B cell (primary cell): Measurements from ENCODE around the gene KAZN. TPM values are rescaled to one million over a fixed set of nuclear protein-coding genes. Genes with fewer than 3 reads are reported as not detected.

Experiments used
- ATAC-seq: fragments of 200-7000 bp; cut with Tn5 transposase; one replicate; pipeline ENCODE4 v1.10.0; 2021; ENCODE audit warnings: low read depth, mild to moderate bottlenecking, moderate number of reproducible peaks, moderate library complexity
- CTCF ChIA-PET: fragments of 350-600 bp; sonication (Branson Sonifier 250); formaldehyde crosslinking; loops from one replicate; lab custom pipeline; 2021; ENCODE audit warnings: antibody characterized with exemption, inconsistent platforms; lab: Charles Lee
- POLR2A ChIA-PET: fragments of 350-600 bp; sonication (Branson Sonifier 250); formaldehyde crosslinking; loops from one replicate; lab custom pipeline; 2021; ENCODE audit warnings: antibody characterized with exemption; lab: Charles Lee
- DNase-seq: peaks from one replicate; pipeline ENCODE4 v3.0.0; 2013
- H2AFZ ChIP-seq: 2 replicates; pipeline ENCODE4 v1.6.1; 2012; ENCODE audit warnings: mild to moderate bottlenecking, low read depth, low read length; ENCODE audit not compliant: insufficient read depth, poor library complexity, severe bottlenecking
- H3K27ac ChIP-seq, 2 donors: 1 replicate in 1 of 2; 2 replicates in 1 of 2; pipeline ENCODE4 v1.5.1; 2012 to 2013; ENCODE audit warnings: low read length in 2 of 2, mild to moderate bottlenecking in 2 of 2, moderate library complexity in 1 of 2
- H3K27me3 ChIP-seq, 4 experiments: fragments of 200-600 bp in 1 of 4; sonication (generic) in 1 of 4; replicated peaks in 1 of 4; 1 replicate in 2 of 4; 2 replicates in 2 of 4; pipeline versions ENCODE4 v1.6.1 to v1.7.0; 2013 to 2016; ENCODE audit warnings: low read length in 3 of 4, mild to moderate bottlenecking in 2 of 4, mixed read lengths in 1 of 4, moderate library complexity in 1 of 4; ENCODE audit not compliant: insufficient read depth in 4 of 4, control insufficient read depth in 3 of 4; ENCODE audit errors: control extremely low read depth in 1 of 4
- H3K36me3 ChIP-seq, 2 experiments: replicated peaks in 1 of 2; 1 replicate in 1 of 2; 2 replicates in 1 of 2; pipeline versions ENCODE4 v1.6.1 to v1.7.1; 2013; ENCODE audit warnings: low read length in 1 of 2; ENCODE audit not compliant: insufficient read depth in 2 of 2, control insufficient read depth in 1 of 2; ENCODE audit errors: control extremely low read depth in 1 of 2, extremely low read depth in 1 of 2
- H3K4me1 ChIP-seq, 2 donors: fragments of 200-600 bp in 1 of 2; sonication (generic) in 1 of 2; 1 replicate in 1 of 2; 2 replicates in 1 of 2; pipeline versions ENCODE4 v1.5.1 to v1.6.1; 2013 to 2017; ENCODE audit warnings: low read length in 2 of 2; ENCODE audit not compliant: control insufficient read depth in 2 of 2, insufficient read depth in 2 of 2
- H3K4me2 ChIP-seq: replicated peaks from 2 replicates; pipeline ENCODE3; 2012; ENCODE audit warnings: mild to moderate bottlenecking, low read depth, low read length; ENCODE audit not compliant: poor library complexity, severe bottlenecking
- H3K4me3 ChIP-seq, 5 experiments: fragments of 200-600 bp in 1 of 5; sonication (generic) in 1 of 5; 1 replicate in 3 of 5; 2 replicates in 2 of 5; pipeline versions ENCODE4 v1.5.1 to v1.7.0; 2011 to 2016; ENCODE audit warnings: low read length in 4 of 5, mild to moderate bottlenecking in 4 of 5, low read depth in 2 of 5, control low read depth in 1 of 5, moderate library complexity in 1 of 5; ENCODE audit not compliant: insufficient read depth in 1 of 5; ENCODE audit errors: control extremely low read depth in 1 of 5, extremely low read depth in 1 of 5
- H3K79me2 ChIP-seq: fragments of 200-600 bp; sonication (generic); one replicate; pipeline ENCODE4 v1.6.0; 2016; ENCODE audit warnings: low read length; ENCODE audit not compliant: control insufficient read depth, insufficient read depth
- H3K9ac ChIP-seq: fragments of 200-600 bp; sonication (generic); 2 replicates; pipeline ENCODE4 v1.6.1; 2017; ENCODE audit warnings: mild to moderate bottlenecking, low read length, moderate library complexity
- H3K9me3 ChIP-seq, 3 donors: one replicate each; pipeline versions ENCODE4 v1.6.1 to v1.7.1; 2013; ENCODE audit warnings: low read length in 2 of 3; ENCODE audit not compliant: control insufficient read depth in 2 of 3, insufficient read depth in 1 of 3; ENCODE audit errors: control extremely low read depth in 1 of 3
- H4K20me1 ChIP-seq: 2 replicates; pipeline ENCODE4 v1.6.0; 2012; ENCODE audit warnings: mild to moderate bottlenecking, low read length; ENCODE audit not compliant: insufficient read depth, control insufficient read depth, poor library complexity, severe bottlenecking
- H3K27ac Mint-ChIP-seq: one replicate; pipeline ENCODE4 v1.8.0; 2021; ENCODE audit warnings: mixed read lengths
- H3K27me3 Mint-ChIP-seq: one replicate; pipeline ENCODE4 v1.8.0; 2021; ENCODE audit warnings: mixed read lengths
- H3K4me1 Mint-ChIP-seq: one replicate; pipeline ENCODE4 v1.8.0; 2021; ENCODE audit warnings: mixed read lengths
- H3K4me3 Mint-ChIP-seq: one replicate; pipeline ENCODE4 v1.8.0; 2021; ENCODE audit warnings: mixed read lengths
- H3K9me3 Mint-ChIP-seq: one replicate; pipeline ENCODE4 v1.8.0; 2022; ENCODE audit warnings: mixed read lengths; ENCODE audit not compliant: insufficient read depth
- EZH2 ChIP-seq: IDR thresholded peaks from 2 replicates; pipeline ENCODE4 v1.6.1; 2012; ENCODE audit warnings: borderline replicate concordance, low read depth, mild to moderate bottlenecking, moderate library complexity, low read length; ENCODE audit not compliant: insufficient read depth, poor library complexity, severe bottlenecking
- WGBS: methylation state at CpG from one replicate; pipeline ENCODE4 v1.1.5; 2013; ENCODE audit warnings: missing lambda C conversion rate; ENCODE audit not compliant: insufficient coverage; 5-methylcytosine and 5-hydroxymethylcytosine counted together
- intact Hi-C: fragments of 100-400 bp; cut with micrococcal nuclease; formaldehyde crosslinking; loops from one replicate; pipeline ENCODE4 v1.10.0; 2022
- polyA plus RNA-seq: library from polyadenylated mRNA; depleted of rRNA; stranded (reverse); fragments of >200 nt; gene quantifications from 2 replicates; pipeline ENCODE4 v1.2.3, GENCODE V29; 2012
- total RNA-seq, 2 donors: library from RNA; stranded (reverse); fragments of 120-200 nt in 1 of 2; gene quantifications; 1 replicate in 1 of 2; 2 replicates in 1 of 2; pipeline versions ENCODE4 v1.2.3 to v1.2.4, GENCODE V29; 2013 to 2022
- TF ChIP-seq, protein P1 (sequence below): fragments of 200-600 bp; IDR thresholded peaks from one replicate; pipeline ENCODE4 v1.8.0; 2022; ENCODE audit warnings: antibody characterized with exemption, mild to moderate bottlenecking

Gene KAZN
- total and polyA plus RNA-seq, 2 donors (not counting 1 experiment from before 2014, with no cell fraction given), result 0.13 to 0.39 TPM

DNA sequence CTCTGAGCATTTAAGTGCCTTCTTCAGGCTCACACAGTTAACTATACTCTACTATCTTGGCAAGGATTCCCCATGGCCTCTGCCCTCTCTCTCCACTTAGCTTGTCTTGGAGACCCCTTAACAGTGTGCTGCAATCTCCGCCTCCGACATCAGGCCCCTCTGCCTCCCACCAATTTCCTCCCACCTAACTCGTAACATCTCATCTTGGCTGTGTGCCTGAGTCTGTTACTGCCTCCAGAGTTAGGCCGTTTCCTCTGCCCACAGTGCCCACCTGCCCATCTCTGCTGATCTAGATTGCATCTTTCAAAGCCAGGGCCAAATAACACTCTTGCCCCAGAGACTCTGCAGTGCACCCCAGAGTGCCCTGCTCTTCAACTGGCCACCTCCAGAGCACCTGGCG is 310.8 kb downstream of the KAZN start:
- Histone ChIP-seq H2AFZ (no peak overlapping the region), H3K9ac (no peak overlapping the region), H4K20me1 (no peaks in the 10 kb centered on the region), H3K4me2 (no peak overlapping the region), H3K4me1 (no peaks in the 10 kb centered on the region), H3K27ac (no peak overlapping the region), H3K27me3 (no peaks in the 10 kb centered on the region), H3K4me3 (no peak overlapping the region), H3K9me3 (no peaks in the 10 kb centered on the region), H3K79me2 (no peaks in the 10 kb centered on the region), H3K36me3 (no peaks in the 10 kb centered on the region)
- POLR2A ChIA-PET, result no interaction called here
- TF ChIP-seq, protein P1, sequence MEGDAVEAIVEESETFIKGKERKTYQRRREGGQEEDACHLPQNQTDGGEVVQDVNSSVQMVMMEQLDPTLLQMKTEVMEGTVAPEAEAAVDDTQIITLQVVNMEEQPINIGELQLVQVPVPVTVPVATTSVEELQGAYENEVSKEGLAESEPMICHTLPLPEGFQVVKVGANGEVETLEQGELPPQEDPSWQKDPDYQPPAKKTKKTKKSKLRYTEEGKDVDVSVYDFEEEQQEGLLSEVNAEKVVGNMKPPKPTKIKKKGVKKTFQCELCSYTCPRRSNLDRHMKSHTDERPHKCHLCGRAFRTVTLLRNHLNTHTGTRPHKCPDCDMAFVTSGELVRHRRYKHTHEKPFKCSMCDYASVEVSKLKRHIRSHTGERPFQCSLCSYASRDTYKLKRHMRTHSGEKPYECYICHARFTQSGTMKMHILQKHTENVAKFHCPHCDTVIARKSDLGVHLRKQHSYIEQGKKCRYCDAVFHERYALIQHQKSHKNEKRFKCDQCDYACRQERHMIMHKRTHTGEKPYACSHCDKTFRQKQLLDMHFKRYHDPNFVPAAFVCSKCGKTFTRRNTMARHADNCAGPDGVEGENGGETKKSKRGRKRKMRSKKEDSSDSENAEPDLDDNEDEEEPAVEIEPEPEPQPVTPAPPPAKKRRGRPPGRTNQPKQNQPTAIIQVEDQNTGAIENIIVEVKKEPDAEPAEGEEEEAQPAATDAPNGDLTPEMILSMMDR, result no peak
- TF ChIP-seq EZH2, result no peak
- WGBS, result 90% methylated on average over 5 of the region's 5 CpGs
- Mint-ChIP-seq H3K4me1 (no peaks in the 10 kb centered on the region), H3K9me3 (no peaks in the 10 kb centered on the region), H3K27me3 (no peaks in the 10 kb centered on the region), H3K27ac (no peak overlapping the region), H3K4me3 (no peak overlapping the region)
- ATAC-seq (no peak), DNase-seq (no peak)
- CTCF ChIA-PET, result no interaction called here
- intact Hi-C loops, result no loop called here

DNA sequence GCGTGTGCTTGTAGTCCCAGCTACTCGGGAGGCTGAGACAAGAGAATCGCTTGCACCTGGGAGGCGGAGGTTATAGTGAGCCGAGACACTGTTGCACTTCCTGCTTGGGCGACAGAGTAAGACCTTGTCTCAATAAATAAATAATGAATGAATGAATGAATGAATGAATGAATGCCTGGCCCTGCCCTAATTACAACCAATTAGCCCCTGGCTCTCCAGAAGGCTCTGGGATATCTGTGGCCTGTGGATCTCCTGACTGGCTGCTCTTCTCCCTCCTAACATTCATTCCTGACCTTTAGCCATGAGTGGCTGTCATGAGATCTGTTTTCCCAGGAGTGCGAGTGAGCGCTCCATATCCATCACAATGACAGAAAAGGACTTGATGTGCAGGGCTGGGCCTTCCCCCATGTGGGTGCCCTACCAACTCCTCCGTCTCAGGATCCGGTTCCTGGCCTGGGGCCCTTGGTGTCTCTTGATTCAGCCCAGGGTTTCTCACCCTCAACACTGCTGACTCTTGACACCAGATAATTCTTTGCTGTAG is 311.5 kb downstream of the KAZN start:
- Histone ChIP-seq H3K9me3 (no peaks in the 10 kb centered on the region), H3K27ac (no peak overlapping the region), H3K9ac (no peak overlapping the region), H3K27me3 (no peaks in the 10 kb centered on the region), H4K20me1 (no peaks in the 10 kb centered on the region), H3K36me3 (no peaks in the 10 kb centered on the region), H3K79me2 (no peaks in the 10 kb centered on the region), H3K4me2 (no peak overlapping the region), H3K4me1 (no peaks in the 10 kb centered on the region), H3K4me3 (no peak overlapping the region), H2AFZ (no peak overlapping the region)
- Mint-ChIP-seq H3K27me3 (no peaks in the 10 kb centered on the region), H3K9me3 (no peaks in the 10 kb centered on the region), H3K27ac (no peak overlapping the region), H3K4me3 (no peak overlapping the region), H3K4me1 (no peaks in the 10 kb centered on the region)
- no peak for DNase-seq
- TF ChIP-seq, protein P1, result no peak
- TF ChIP-seq EZH2, result no peak
- WGBS, result 87% methylated on average over 6 of the region's 10 CpGs
- intact Hi-C loops, result no loop called here
- ChIA-PET CTCF (no interaction called here), POLR2A (no interaction called here)
- no peak for ATAC-seq
